WTC11 (cell line): Measurements from ENCODE around the gene CNTNAP2. TPM values are rescaled to one million over a fixed set of nuclear protein-coding genes. Genes with fewer than 3 reads are reported as not detected.

ENCODE experiments used
- ATAC-seq: fragments of 200-7000 bp; cut with Tn5 transposase; 2 replicates; pipeline ENCODE4 v1.10.0; 2021; ENCODE audit warnings: mild to moderate bottlenecking, moderate library complexity
- CTCF ChIA-PET: fragments of 300-600 bp; sonication (Branson Sonifier 250); formaldehyde crosslinking; loops from one replicate; lab custom pipeline; 2021; ENCODE audit warnings: antibody characterized with exemption; lab: Charles Lee
- POLR2A ChIA-PET: fragments of 350-600 bp; sonication (Branson Sonifier 250); formaldehyde crosslinking; loops from one replicate; lab custom pipeline; 2021; ENCODE audit warnings: antibody characterized with exemption; lab: Charles Lee
- DNase-seq: peaks from one replicate; pipeline ENCODE4 v3.0.0; 2021; ENCODE audit warnings: low spot score
- H3K27ac Mint-ChIP-seq: 2 replicates; pipeline ENCODE4 v1.8.0; 2021; ENCODE audit warnings: mixed read lengths
- H3K27me3 Mint-ChIP-seq: 2 replicates; pipeline ENCODE4 v1.8.0; 2021; ENCODE audit warnings: low read depth, mild to moderate bottlenecking, moderate library complexity, mixed read lengths
- H3K36me3 Mint-ChIP-seq: 2 replicates; pipeline ENCODE4 v1.8.0; 2021; ENCODE audit warnings: mixed read lengths
- H3K4me1 Mint-ChIP-seq: 2 replicates; pipeline ENCODE4 v1.8.0; 2022; ENCODE audit warnings: mixed read lengths
- H3K4me3 Mint-ChIP-seq: 2 replicates; pipeline ENCODE4 v1.8.0; 2021; ENCODE audit warnings: mild to moderate bottlenecking, moderate library complexity, mixed read lengths
- H3K9me3 Mint-ChIP-seq: 2 replicates; pipeline ENCODE4 v1.8.0; 2021; ENCODE audit warnings: mixed read lengths
- ARID4B ChIP-seq: sonication (generic); formaldehyde crosslinking; IDR thresholded peaks from 2 replicates; pipeline ENCODE4 v1.8.0; 2023; ENCODE audit warnings: missing genetic modification reagents, mild to moderate bottlenecking, borderline replicate concordance
- E2F1 ChIP-seq: sonication (generic); formaldehyde crosslinking; IDR thresholded peaks from 2 replicates; pipeline ENCODE4 v1.8.0; 2022; ENCODE audit warnings: mild to moderate bottlenecking, missing genetic modification reagents
- EMX1 ChIP-seq: fragments of 250-450 bp; sonication (Bioruptor Pico); IDR thresholded peaks from 2 replicates; pipeline ENCODE4 v1.8.0; 2021; ENCODE audit warnings: mild to moderate bottlenecking
- FOXP1 ChIP-seq: sonication (generic); formaldehyde crosslinking; IDR thresholded peaks from 2 replicates; pipeline ENCODE4 v1.8.0; 2022; ENCODE audit warnings: missing genetic modification reagents, mild to moderate bottlenecking, moderate library complexity, borderline replicate concordance
- GTF2I ChIP-seq: fragments of 250-450 bp; sonication (Bioruptor Pico); conservative IDR thresholded peaks from 2 replicates; pipeline ENCODE4 v1.4.0; 2021; ENCODE audit warnings: mild to moderate bottlenecking
- NFE2L1 ChIP-seq: sonication (generic); formaldehyde crosslinking; IDR thresholded peaks from 2 replicates; pipeline ENCODE4 v1.8.1; 2023; ENCODE audit warnings: missing genetic modification reagents
- ZNF232 ChIP-seq: sonication (generic); formaldehyde crosslinking; IDR thresholded peaks from 2 replicates; pipeline ENCODE4 v1.8.0; 2022; ENCODE audit warnings: mild to moderate bottlenecking, missing genetic modification reagents
- ZNF263 ChIP-seq: sonication (generic); formaldehyde crosslinking; IDR thresholded peaks from 2 replicates; pipeline ENCODE4 v1.8.1; 2022; ENCODE audit warnings: low read depth, mild to moderate bottlenecking, moderate library complexity, missing genetic modification reagents
- ZNF317 ChIP-seq: sonication (generic); formaldehyde crosslinking; IDR thresholded peaks from 2 replicates; pipeline ENCODE4 v1.8.1; 2023; ENCODE audit warnings: low read depth, mild to moderate bottlenecking, moderate library complexity, missing genetic modification reagents, borderline replicate concordance
- ZNF512 ChIP-seq: sonication (generic); formaldehyde crosslinking; IDR thresholded peaks from 2 replicates; pipeline ENCODE4 v1.8.1; 2022; ENCODE audit warnings: missing genetic modification reagents, borderline replicate concordance
- total RNA-seq: library from RNA; stranded (reverse); gene quantifications from 3 replicates; pipeline ENCODE4 v1.2.3, GENCODE V29; 2021
- TF ChIP-seq, protein P1 (sequence below): fragments of 250-450 bp; sonication (Bioruptor Pico); IDR thresholded peaks from 2 replicates; pipeline ENCODE4 v1.9.0; 2021; ENCODE audit warnings: mild to moderate bottlenecking
- TF ChIP-seq, protein P2 (sequence below): sonication (generic); formaldehyde crosslinking; IDR thresholded peaks from 2 replicates; pipeline ENCODE4 v1.8.0; 2023; ENCODE audit warnings: missing genetic modification reagents
- TF ChIP-seq, protein P3 (sequence below): sonication (generic); formaldehyde crosslinking; IDR thresholded peaks from 2 replicates; pipeline ENCODE4 v1.8.0; 2022; ENCODE audit warnings: missing genetic modification reagents
- TF ChIP-seq, protein P4 (sequence below): sonication (generic); formaldehyde crosslinking; IDR thresholded peaks from 2 replicates; pipeline ENCODE4 v1.8.1; 2022; ENCODE audit warnings: mild to moderate bottlenecking, missing genetic modification reagents, moderate library complexity, borderline replicate concordance
- TF ChIP-seq, protein P5 (sequence below): sonication (generic); formaldehyde crosslinking; IDR thresholded peaks from 2 replicates; pipeline ENCODE4 v1.8.1; 2023; ENCODE audit warnings: mild to moderate bottlenecking, missing genetic modification reagents

Gene CNTNAP2
- total RNA-seq, 1 experiment from 2014 or later, result 63.8 TPM

GRCh38 chr7:148319316-148319808 lies 2202.8 kb downstream of the CNTNAP2 start:
- CTCF ChIA-PET, result no interaction called here
- no peaks in the 10 kb centered on the region for H3K27me3 Mint-ChIP-seq
- H3K36me3 Mint-ChIP-seq, result peaks cover 10% of the 10 kb centered on the region
- H3K4me3 Mint-ChIP-seq, result no peak overlapping the region
- peaks cover 19% of the 10 kb centered on the region for H3K9me3 Mint-ChIP-seq
- TF ChIP-seq ZNF512 (CRISPR knock-in tag) (no peak), FOXP1 (CRISPR knock-in tag) (no peak), ZNF317 (CRISPR knock-in tag) (no peak), ZNF263 (CRISPR knock-in tag) (no peak), E2F1 (CRISPR knock-in tag) (no peak), GTF2I (CRISPR knock-in tag) (no peak), EMX1 (CRISPR knock-in tag) (no peak), ZNF232 (no peak), NFE2L1 (CRISPR knock-in tag) (no peak), ARID4B (no peak)
- TF ChIP-seq, protein P1, sequence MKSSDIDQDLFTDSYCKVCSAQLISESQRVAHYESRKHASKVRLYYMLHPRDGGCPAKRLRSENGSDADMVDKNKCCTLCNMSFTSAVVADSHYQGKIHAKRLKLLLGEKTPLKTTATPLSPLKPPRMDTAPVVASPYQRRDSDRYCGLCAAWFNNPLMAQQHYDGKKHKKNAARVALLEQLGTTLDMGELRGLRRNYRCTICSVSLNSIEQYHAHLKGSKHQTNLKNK (CRISPR knock-in tag), result no peak
- TF ChIP-seq, protein P2, sequence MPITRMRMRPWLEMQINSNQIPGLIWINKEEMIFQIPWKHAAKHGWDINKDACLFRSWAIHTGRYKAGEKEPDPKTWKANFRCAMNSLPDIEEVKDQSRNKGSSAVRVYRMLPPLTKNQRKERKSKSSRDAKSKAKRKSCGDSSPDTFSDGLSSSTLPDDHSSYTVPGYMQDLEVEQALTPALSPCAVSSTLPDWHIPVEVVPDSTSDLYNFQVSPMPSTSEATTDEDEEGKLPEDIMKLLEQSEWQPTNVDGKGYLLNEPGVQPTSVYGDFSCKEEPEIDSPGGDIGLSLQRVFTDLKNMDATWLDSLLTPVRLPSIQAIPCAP (CRISPR knock-in tag), result no peak
- TF ChIP-seq, protein P3, sequence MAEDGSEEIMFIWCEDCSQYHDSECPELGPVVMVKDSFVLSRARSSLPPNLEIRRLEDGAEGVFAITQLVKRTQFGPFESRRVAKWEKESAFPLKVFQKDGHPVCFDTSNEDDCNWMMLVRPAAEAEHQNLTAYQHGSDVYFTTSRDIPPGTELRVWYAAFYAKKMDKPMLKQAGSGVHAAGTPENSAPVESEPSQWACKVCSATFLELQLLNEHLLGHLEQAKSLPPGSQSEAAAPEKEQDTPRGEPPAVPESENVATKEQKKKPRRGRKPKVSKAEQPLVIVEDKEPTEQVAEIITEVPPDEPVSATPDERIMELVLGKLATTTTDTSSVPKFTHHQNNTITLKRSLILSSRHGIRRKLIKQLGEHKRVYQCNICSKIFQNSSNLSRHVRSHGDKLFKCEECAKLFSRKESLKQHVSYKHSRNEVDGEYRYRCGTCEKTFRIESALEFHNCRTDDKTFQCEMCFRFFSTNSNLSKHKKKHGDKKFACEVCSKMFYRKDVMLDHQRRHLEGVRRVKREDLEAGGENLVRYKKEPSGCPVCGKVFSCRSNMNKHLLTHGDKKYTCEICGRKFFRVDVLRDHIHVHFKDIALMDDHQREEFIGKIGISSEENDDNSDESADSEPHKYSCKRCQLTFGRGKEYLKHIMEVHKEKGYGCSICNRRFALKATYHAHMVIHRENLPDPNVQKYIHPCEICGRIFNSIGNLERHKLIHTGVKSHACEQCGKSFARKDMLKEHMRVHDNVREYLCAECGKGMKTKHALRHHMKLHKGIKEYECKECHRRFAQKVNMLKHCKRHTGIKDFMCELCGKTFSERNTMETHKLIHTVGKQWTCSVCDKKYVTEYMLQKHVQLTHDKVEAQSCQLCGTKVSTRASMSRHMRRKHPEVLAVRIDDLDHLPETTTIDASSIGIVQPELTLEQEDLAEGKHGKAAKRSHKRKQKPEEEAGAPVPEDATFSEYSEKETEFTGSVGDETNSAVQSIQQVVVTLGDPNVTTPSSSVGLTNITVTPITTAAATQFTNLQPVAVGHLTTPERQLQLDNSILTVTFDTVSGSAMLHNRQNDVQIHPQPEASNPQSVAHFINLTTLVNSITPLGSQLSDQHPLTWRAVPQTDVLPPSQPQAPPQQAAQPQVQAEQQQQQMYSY, result no peak
- TF ChIP-seq, protein P4, sequence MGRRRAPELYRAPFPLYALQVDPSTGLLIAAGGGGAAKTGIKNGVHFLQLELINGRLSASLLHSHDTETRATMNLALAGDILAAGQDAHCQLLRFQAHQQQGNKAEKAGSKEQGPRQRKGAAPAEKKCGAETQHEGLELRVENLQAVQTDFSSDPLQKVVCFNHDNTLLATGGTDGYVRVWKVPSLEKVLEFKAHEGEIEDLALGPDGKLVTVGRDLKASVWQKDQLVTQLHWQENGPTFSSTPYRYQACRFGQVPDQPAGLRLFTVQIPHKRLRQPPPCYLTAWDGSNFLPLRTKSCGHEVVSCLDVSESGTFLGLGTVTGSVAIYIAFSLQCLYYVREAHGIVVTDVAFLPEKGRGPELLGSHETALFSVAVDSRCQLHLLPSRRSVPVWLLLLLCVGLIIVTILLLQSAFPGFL (CRISPR knock-in tag), result no peak
- TF ChIP-seq, protein P5, sequence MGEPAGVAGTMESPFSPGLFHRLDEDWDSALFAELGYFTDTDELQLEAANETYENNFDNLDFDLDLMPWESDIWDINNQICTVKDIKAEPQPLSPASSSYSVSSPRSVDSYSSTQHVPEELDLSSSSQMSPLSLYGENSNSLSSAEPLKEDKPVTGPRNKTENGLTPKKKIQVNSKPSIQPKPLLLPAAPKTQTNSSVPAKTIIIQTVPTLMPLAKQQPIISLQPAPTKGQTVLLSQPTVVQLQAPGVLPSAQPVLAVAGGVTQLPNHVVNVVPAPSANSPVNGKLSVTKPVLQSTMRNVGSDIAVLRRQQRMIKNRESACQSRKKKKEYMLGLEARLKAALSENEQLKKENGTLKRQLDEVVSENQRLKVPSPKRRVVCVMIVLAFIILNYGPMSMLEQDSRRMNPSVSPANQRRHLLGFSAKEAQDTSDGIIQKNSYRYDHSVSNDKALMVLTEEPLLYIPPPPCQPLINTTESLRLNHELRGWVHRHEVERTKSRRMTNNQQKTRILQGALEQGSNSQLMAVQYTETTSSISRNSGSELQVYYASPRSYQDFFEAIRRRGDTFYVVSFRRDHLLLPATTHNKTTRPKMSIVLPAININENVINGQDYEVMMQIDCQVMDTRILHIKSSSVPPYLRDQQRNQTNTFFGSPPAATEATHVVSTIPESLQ (CRISPR knock-in tag), result no peak
- ATAC-seq (no peak), DNase-seq (no peak)
- no peak overlapping the region for H3K27ac Mint-ChIP-seq
- H3K4me1 Mint-ChIP-seq, result peaks cover 48% of the 10 kb centered on the region
- POLR2A ChIA-PET, result no interaction called here
